ENCODE results near the gene PKD2. TPM values are rescaled to one million over a fixed set of nuclear protein-coding genes. Genes with fewer than 3 reads are reported as not detected.

PKD2 gene
- polyA plus RNA-seq, 3 donors, result 1.2 to 9.7 (median 2.4) TPM

DNA sequence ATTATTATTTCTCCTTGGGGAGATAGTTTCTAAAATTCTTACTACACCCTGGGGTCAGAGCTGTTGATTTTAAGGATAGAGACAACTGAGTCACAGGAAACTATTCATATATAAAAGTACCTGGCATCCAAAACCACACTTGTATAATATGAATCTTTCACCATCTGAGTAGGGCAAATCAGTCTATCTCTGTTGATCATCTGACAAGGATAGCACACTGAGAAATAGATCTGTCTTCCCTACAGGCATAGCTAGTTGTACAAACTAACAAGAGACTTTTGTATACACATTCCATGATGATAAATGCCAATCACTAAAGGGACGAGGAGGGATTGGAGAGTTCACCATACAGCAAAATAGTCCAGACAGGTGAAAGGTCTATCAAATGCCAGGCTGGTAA lies 30.0 kb downstream of the PKD2 start:
- H3K36me3 Mint-ChIP-seq, result peaks cover 27 to 42% of the 10 kb centered on the region in 2 donors
- intact Hi-C loops (cut with micrococcal nuclease), result loop anchor here (10.0 kb wide), 1 partner anchor 477 kb away; no protein-coding TSS in a partner anchor
- Histone ChIP-seq H3K4me3 (replicated peaks in 1 of 3; ENCODE audit: low read depth in 2 of 3, low read length in 3 of 3) (no peak overlapping the region), H3K9me3 (replicated peaks in 1 of 2; ENCODE audit: control insufficient read depth in 1 of 2, insufficient read depth in 1 of 2, low read length in 2 of 2) (no peaks in the 10 kb centered on the region), H4K20me1 (ENCODE audit: insufficient read depth, low read length) (no peaks in the 10 kb centered on the region), H3K27me3 (ENCODE audit: control insufficient read depth in 2 of 2, insufficient read depth in 2 of 2, low read length in 2 of 2) (no peaks in the 10 kb centered on the region), H3K4me2 (replicated peaks; ENCODE audit: extremely low read depth, low read length, poor library complexity, severe bottlenecking) (no peak overlapping the region), H3K36me3 (replicated peaks in 1 of 2; ENCODE audit: control insufficient read depth in 1 of 2, insufficient read depth in 2 of 2, low read length in 2 of 2) (peaks cover 53 to 84% of the 10 kb centered on the region in 2 donors), H3K9ac (ENCODE audit: insufficient read depth, low read length, poor library complexity, severe bottlenecking) (no peak overlapping the region), H3K4me1 (ENCODE audit: control insufficient read depth in 1 of 2, insufficient read depth in 2 of 2, low read length in 2 of 2) (no peaks in the 10 kb centered on the region), H3K27ac (ENCODE audit: low read depth in 1 of 2, low read length in 2 of 2) (no peak overlapping the region), H2AFZ (ENCODE audit: insufficient read depth, low read depth, low read length, poor library complexity, severe bottlenecking) (no peak overlapping the region), H3K79me2 (ENCODE audit: insufficient read depth, low read length) (no peaks in the 10 kb centered on the region)
- H3K9me3 Mint-ChIP-seq, result no peaks in the 10 kb centered on the region
- peaks cover 3% of the 10 kb centered on the region for H3K4me1 Mint-ChIP-seq
- H3K4me3 Mint-ChIP-seq, result no peak overlapping the region
- TF ChIP-seq, protein P1, sequence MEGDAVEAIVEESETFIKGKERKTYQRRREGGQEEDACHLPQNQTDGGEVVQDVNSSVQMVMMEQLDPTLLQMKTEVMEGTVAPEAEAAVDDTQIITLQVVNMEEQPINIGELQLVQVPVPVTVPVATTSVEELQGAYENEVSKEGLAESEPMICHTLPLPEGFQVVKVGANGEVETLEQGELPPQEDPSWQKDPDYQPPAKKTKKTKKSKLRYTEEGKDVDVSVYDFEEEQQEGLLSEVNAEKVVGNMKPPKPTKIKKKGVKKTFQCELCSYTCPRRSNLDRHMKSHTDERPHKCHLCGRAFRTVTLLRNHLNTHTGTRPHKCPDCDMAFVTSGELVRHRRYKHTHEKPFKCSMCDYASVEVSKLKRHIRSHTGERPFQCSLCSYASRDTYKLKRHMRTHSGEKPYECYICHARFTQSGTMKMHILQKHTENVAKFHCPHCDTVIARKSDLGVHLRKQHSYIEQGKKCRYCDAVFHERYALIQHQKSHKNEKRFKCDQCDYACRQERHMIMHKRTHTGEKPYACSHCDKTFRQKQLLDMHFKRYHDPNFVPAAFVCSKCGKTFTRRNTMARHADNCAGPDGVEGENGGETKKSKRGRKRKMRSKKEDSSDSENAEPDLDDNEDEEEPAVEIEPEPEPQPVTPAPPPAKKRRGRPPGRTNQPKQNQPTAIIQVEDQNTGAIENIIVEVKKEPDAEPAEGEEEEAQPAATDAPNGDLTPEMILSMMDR (IDR thresholded peaks at IDR 0.05), result no peak
- peaks cover 0 to 1% (median 0%) of the 10 kb centered on the region in 3 donors for H3K27me3 Mint-ChIP-seq (ENCODE audit: low read depth in 3 of 3)
- no peak for DNase-seq
- WGBS (ENCODE audit: insufficient coverage), result no CpG with 5 or more reads among the region's 1 CpG
- no peak overlapping the region for H3K27ac Mint-ChIP-seq

GRCh38 chr4:88037936-88038335 lies 30.5 kb downstream of the PKD2 start:
- Mint-ChIP-seq H3K27me3 (ENCODE audit: low read depth in 3 of 3) (peaks cover 0 to under 1% (median 0%) of the 10 kb centered on the region in 3 donors), H3K9me3 (no peaks in the 10 kb centered on the region), H3K36me3 (peaks cover 25 to 41% of the 10 kb centered on the region in 2 donors), H3K4me1 (peaks cover 3% of the 10 kb centered on the region), H3K27ac (no peak overlapping the region), H3K4me3 (no peak overlapping the region)
- TF ChIP-seq, protein P1 (IDR thresholded peaks at IDR 0.05), result no peak
- Histone ChIP-seq H3K4me3 (replicated peaks in 1 of 3; ENCODE audit: low read depth in 2 of 3, low read length in 3 of 3) (no peak overlapping the region), H3K79me2 (ENCODE audit: insufficient read depth, low read length) (no peaks in the 10 kb centered on the region), H3K4me2 (replicated peaks; ENCODE audit: extremely low read depth, low read length, poor library complexity, severe bottlenecking) (no peak overlapping the region), H3K9me3 (replicated peaks in 1 of 2; ENCODE audit: control insufficient read depth in 1 of 2, insufficient read depth in 1 of 2, low read length in 2 of 2) (no peaks in the 10 kb centered on the region), H3K9ac (ENCODE audit: insufficient read depth, low read length, poor library complexity, severe bottlenecking) (no peak overlapping the region), H3K27ac (ENCODE audit: low read depth in 1 of 2, low read length in 2 of 2) (no peak overlapping the region), H4K20me1 (ENCODE audit: insufficient read depth, low read length) (no peaks in the 10 kb centered on the region), H3K36me3 (replicated peaks in 1 of 2; ENCODE audit: control insufficient read depth in 1 of 2, insufficient read depth in 2 of 2, low read length in 2 of 2) (peaks cover 58 to 84% of the 10 kb centered on the region in 2 donors), H3K4me1 (ENCODE audit: control insufficient read depth in 1 of 2, insufficient read depth in 2 of 2, low read length in 2 of 2) (no peaks in the 10 kb centered on the region), H2AFZ (ENCODE audit: insufficient read depth, low read depth, low read length, poor library complexity, severe bottlenecking) (no peak overlapping the region), H3K27me3 (ENCODE audit: control insufficient read depth in 2 of 2, insufficient read depth in 2 of 2, low read length in 2 of 2) (no peaks in the 10 kb centered on the region)
- DNase-seq, result no peak
- intact Hi-C loops (cut with micrococcal nuclease), result loop anchor here (10.0 kb wide), 1 partner anchor 477 kb away; no protein-coding TSS in a partner anchor
- 100% methylated on average over 2 of the region's 4 CpGs for WGBS (ENCODE audit: insufficient coverage)

Data from CD14-positive monocyte (primary cell).